ENCODE data around the gene MTHFD2L.

- TF ChIP-seq CTCF (IDR thresholded peaks at IDR 0.05; ENCODE audit: insufficient read depth, low read length, poor library complexity, severe bottlenecking) (no peak), EZH2phosphoT487 (conservative IDR thresholded peaks at IDR 0.05; ENCODE audit: low read length) (no peak)
Observed at GRCh38 chr4:74190919-74191397, 33.0 kb downstream of the MTHFD2L start.
